ENCODE measurements around the gene TNRC6C.
A peak's percentile ranks its signal among the peaks of the same experiment; 100 is the strongest.

The TNRC6C gene

DNA sequence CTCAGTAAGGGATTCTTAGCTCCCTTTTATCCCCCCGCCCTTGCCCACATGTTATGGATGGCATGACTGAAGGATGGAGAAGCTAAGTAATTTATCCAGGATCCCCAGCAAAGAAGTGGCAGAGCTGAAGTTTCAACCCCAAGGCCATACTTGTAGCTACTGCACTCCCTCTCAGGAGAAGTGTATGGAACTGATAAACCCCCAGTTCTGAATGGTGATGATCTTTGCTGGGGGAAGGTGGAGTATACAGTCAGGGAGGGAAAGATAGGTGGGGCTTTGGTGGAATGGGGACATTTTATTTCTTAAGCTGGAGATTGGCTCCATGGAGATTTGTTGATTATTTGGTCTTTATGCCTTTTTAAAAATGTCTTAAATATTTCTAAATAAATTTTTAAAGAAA, 58.3 kb downstream of the TNRC6C start:
- DNase-seq: no peak

DNA sequence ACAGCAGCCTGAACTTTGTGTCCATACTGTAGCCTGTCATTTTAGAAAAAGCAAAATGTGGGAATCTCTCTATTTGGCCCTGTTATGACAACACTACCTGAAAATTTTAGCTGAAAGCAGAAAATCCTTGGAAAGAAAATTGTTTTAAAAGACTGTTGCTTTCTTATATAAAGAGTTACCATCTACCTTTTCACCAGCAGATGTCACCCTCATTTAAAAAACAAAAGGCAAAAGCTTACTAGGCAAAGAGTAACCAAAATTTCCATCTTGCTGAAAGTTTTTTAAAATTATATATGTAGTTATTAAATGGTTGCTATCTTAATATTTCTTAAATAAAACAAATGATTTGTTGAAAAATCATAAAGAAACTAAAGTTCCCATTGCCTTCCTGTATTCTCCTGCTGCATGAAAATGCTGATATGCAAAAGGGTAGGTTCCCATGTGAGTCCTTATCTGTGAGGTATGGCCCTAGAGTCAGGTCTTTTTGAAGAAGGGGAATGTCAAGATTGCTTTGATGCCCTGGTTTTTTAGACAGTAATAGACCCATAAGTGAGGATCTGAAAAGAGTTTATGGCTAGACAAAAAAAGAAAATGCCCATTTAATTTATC, 61.0 kb downstream of the TNRC6C start:
- peak; percentile 28 to 72 (median 60) for DNase-seq

DNA sequence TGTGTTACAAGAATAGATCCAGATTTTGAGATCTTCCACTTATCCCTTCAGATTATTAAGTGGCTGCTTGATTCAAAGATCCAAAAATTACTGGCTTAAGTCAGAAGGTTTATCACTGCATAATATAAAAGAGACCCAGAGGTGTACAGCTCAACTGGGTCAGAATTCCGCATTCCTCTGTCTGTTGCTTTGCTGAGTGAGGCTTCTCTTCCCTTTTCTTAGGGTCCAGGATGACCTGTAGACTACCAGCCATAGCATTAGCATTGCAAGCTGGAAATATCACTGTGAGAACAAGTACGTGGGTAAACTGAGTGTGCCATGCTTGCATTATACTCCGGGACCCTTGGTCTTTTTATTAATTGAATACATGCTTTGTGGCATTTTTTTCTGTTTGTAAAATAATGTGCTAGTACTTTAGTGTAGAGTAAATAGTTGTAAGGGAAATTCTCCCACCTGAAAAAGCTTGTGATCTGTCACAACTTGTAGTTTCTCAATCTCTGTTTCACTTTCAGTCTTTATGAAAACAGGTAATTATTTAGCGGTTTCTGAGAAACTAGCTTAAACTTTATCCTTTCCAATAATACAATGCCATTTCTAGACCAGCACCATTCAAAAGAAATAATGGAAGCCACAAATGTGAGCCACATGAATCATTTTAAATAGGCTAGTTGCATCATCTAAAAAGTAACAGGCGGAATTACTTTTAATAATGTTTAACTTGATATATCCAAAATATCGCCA, 61.6 kb downstream of the TNRC6C start:
- no peak for DNase-seq

DNA sequence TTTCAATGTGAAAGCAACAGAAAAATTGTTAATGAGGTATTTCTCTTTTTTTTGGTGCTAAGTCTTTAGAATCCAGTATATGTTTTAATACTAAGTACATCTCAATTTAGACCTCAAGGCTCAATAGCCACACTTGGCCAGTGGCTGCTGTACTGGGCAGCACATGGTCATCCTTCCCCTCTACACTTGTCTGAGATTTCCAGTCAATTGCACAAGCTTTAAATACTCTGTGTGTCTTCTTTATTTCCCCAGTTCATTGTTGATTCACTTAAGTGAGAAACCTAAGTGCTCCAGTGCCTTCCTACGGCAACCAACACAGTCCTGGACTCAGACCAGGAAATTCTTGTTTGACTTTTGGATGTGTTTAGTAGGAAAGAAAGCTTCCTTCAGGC, 62.2 kb downstream of the TNRC6C start:
- DNase-seq: no peak

DNA sequence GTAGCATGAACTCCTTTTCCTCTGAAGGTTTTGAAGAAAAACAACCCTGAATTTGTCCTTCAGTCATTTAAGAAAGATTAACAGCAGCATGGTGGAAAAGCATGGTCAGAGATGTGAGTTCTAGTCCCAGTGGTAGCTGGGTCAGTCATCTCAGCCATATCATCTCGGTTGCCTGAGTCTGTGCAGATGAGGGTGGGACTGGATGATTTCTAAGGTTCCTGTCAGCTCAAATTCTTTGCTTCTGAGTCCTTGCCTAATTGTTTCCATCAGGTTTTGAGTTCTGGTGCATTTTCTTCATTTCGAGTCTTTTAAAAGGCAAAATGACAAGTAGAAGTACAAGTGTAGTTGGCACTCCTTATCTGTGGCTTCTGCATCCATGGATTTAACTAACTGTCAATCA, 63.9 kb downstream of the TNRC6C start:
- DNase-seq: no peak

DNA sequence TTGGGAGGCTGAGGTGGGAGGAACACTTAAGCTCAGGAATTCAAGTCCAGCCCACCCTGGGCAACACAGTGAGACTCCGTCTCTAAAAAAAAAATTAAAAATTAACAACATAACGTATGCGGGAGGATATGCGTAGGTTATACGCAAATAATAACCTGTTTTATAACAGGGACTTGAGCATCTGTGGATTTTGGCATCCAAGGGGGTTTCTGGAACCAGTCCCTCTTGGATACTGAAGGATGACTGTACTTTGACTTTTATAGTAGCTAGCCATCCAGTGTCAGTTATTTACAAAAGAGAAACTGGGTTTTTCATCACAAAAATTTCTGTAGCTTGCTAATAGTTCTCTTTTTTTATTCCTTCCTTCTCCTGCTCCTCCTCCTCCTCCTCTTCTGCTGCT, 64.5 kb downstream of the TNRC6C start:
- no peak for DNase-seq

DNA sequence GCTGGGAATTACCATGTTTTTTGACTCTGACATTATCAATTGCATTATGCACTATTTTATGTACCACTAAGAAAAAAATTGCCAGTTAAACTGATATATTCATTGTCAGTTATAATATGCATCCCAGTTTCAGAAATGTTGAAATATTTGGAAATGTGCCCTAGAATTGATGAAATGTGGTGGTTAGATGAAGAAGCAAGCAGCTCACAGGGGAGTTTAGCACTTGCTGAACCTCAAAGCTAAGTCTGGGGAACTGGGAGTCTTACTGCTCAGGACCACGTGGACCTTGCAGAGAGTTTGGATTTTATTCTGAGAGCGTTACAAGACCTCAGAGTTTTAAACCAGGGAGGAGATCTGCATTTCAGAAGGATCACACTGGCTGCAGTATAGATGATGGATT, 67.9 kb downstream of the TNRC6C start:
- DNase-seq: no peak

DNA sequence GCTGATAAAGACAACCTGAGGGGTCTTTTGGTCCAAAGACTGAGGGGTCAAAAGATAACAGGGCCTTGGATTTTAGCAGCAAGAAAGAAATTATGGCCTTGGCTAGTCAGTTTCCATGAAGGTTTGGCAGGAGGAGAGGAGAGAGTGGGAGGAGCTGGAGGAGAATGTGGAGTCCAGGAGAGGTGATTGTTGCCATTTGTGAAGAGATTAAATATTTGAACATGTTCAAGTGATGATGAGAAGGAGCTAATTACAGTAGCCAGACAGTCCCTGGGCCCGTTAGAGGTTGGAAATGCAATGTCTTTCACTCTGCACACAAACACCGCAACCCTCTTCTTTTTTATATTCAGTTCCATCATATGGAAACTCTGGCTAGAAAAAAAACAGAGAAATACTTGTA, 68.6 kb downstream of the TNRC6C start:
- DNase-seq: no peak

DNA sequence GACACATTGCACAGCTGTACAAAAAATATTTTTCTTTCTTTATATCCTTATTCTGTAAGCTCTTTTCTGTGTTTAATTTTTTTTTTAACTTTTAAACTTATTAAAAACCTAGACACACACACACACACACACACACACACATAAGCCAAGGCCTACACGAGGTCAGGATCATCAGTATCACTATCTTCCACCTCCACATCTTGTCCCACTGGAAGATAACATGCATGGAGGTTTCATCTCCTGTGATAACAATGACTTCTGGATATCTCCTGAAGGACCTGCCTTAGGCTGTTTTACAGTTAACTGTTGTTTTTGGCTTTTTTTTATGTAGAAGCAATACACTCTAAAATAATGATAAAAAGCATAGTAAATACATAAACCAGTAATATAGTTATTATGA, 71.2 kb downstream of the TNRC6C start:
- no peak for DNase-seq

DNA sequence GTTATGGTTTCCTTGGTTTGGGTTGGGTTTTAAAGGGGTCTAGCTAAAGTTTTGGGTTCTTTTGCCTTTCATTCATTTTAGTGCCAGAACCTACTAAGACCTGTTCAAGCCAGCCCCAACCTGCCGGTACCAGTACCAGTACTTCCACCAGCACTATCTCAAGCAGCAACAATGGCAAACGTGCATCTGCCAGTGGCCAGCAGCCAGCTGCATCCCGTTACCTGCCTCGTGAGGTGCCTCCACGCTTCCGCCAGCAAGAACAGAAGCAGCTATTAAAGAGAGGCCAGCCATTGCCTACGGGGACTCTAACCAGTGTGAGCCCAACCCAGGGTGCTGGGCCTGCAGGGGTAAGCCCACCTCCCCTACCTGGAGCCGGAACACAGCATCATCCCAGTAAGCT, 72.9 kb downstream of the TNRC6C start:
- no peak for DNase-seq

DNA sequence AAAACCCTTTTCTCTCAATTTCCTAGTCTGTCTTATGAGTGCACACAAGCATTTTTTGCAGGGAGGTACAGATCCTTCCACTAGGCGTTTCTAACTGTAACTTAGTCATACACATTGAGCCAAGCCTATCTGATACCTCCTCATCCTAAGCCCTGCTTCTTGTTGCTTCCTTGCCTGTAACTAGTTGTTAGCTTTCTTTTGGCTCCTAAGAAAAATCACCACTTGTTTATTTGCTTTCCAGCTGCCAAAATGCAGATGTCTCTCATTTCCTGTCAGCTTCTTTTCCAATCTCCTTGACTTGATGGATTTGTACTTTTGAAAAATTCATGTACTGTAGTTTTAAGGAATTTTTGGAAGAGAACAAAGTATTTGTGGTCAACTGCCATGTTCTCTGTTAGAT, 73.7 kb downstream of the TNRC6C start:
- no peak for DNase-seq

DNA sequence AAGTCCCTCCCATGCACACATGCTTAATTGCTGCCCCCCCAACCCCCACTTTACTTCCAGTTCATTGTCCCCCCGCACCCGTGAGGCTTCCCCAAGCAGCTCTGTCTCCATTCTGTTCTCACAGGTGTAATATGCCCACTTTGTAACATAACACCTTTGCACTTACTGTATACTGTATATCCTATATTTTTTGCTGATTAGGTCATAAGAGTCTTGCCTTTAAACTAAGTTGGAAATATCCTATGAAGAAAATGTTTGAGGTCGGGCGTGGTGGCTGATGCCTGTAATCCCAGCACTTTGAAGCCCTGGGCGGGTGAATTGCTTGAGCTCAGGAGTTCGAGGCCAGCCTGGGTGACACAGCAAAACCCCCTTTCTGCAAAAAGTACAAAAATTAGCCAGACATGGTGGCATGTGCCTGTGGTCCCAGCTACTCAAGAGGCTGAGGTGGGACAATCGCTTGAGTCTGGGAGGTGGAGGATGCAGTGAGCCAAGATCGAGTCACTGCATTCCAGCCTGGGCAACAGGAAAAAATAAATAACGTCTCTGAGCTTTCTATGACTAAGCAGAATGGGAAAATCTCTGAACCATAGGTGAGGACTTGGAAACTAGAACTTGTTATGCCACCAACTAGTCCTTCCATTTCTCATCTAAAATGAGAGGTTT, 76.1 kb downstream of the TNRC6C start:
- DNase-seq: no peak

DNA sequence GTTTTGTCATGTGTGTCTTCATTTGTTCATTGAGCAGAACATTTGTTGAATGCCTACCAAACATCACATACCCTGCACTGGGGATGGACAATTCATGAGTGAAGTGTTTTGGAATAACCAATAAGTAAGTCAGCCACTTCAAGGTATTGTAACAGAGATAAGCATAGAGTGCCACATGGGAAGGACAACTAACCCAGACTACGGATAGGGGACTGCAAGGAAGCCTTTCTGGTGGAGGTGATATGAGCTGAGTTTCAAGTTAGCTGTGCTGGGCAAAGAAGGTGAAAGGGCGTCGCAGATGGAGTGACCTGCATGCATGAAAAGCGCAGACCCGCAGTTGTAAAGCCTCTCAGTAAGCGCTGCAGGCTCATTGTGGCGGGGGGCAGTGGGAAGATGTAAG, 78.8 kb downstream of the TNRC6C start:
- no peak for DNase-seq

DNA sequence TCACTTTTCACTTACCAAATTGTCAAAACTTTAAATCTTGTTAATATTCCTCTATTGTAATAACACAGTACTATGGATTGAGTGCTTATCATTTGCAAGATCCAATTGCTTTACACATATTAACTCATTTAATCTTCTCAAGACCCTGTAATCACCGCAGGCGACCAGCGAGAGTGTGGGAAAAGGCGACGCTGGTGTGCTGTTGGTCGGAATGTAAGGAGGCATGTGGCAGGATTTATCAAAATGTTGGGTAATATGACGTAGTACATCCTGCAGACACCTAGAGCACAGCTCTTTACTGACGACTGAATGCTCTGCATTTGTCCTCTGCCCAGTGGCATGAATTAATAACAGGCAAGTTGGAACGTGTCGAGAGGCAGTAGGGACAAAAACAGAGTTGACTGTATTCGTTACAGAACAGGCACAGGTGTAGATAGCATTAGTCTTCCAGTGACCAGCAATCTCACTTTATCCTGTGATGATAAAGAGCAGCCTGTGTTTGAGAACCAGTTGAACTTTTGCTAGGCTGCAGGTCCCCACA, 80.3 kb downstream of the TNRC6C start:
- DNase-seq: no peak

DNA sequence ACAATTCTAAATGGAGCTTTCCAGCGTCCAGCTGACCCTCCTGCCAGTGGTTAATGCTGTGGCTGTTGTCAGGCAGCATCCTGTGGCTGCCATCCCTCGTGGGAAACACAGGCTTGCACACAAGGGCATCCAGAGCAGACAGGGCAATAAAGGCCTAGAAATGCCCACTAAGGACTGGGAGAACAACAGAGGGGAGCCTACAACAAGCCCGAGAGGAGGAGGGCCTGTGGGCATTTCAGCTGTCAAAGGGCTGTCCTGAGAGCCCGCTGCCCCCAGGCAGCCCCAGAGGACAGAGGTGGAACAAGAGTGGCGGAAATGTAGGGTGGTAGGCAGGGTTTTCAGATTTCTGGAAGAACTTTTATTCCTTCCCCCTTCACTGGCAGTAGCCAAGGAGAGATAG, 81.1 kb downstream of the TNRC6C start:
- DNase-seq: no peak

DNA sequence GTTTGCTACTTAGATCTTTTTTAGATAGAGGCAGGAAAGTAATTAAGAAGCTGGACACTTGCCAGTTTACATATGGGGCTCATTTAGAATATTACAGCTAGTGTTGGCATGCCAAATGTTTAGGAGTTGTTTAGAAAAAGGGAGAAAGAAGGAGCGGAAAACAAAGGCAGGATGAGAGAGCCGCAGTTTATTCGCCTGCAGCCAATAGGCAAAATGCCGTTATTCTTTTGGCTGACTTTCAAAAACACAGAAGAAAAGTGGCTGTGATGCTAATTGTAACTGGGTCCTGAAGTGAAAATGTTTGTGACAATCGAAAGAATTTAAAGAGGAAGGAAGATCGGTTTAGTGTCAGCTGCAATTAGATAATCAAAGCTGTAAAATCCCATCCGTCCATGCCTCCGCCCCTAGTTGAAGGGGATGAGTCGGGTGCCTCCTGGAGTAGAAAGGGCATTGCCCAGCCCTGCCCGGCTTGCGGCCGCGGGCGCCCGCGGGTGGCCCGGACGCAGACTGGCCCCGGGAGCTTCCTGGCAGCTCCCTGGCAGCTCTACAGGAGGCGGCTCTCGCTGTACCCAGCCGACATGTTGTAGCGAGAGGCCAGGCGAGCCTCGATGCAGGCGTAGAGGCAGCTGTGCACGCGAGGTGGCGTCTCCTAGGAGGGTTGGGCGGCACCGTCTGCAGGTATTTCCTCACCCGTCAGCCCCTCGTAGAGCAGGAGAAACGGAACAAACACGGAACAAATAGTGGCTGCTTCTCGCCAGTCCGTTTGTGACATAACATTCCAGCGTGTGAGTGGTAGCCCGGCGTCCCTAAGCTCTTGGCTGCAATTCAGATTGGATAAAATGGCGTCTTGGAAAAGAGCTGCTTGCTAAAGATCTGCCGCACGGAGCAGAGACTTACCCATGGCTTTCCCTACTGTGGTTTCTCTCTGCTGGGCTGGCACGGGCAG, 82.2 kb downstream of the TNRC6C start:
- DNase-seq: peak; percentile 75 to 79 (median 77)

DNA sequence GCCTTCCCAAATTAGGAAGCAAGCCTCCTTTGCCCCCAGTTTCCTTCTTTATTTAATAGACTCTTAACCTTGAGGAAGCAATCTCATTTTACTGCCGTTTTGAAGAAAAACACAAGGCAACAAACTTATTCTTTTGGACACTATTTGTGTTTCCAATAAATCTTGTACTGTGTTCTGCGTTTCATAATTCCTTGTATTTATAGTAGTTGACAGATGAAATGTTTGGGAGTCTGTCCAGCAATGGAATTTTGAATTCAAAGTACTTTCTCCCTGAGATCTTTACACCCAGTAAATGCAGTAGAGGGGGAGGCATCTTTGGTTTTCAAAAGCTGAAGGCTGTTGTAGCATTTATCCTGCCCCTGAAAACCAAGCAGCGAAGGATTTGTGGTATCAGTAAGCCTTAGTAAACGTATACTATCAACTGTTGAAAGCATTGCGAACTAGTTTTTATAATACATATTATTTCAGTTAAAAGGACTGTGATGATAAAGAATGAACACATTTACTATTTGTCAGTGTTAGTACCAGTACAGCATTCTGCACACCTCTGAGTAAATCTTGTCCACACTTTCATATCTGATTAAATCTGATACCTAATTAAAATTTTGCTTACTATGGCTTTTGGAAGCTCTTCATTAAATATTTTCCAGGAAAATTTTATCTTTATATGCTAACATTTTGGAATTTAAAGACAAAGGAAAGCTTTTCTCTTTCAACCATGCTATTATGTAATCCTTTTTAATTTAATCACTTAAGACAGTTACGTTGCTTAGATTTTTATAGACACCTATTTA, 83.1 kb downstream of the TNRC6C start:
- DNase-seq: no peak

DNA sequence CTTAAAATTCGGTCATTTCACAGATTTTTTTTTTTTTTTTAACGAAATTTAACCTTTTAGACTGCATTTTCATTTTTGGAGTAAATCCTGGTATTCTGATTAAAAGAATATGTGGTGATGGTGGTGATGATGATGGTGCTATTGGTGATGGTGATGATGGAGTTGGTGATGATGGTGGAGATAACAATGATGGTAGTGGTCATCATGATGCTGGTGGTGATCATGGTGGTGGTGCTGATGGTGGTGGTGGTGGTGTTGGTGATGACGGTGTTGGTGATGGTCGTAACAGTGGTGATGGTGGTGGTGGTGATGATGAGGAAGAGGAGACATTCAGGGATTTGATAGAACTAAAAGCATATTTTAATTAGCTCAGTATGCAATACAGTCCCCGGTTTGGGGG, 84.0 kb downstream of the TNRC6C start:
- no peak for DNase-seq

DNA sequence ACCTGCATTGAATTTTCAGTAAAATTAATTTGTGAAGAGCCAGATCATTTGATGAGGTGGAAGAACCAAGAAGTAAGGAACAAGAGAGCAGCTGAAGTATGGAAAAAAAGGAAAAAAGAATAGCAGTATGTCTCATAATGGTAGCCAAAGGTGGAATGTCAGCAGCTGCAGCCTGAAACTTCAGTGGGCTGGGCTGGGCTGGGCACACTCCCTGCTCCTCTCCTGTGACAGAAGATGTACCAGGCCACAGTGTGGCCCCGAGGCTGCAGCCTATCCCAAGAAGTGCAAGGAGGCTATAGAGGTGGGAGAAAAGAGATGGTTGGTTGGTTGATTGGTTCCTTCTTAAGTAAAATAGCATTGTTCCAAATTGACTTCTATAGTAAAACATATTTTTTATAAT, 84.5 kb downstream of the TNRC6C start:
- DNase-seq: no peak

DNA sequence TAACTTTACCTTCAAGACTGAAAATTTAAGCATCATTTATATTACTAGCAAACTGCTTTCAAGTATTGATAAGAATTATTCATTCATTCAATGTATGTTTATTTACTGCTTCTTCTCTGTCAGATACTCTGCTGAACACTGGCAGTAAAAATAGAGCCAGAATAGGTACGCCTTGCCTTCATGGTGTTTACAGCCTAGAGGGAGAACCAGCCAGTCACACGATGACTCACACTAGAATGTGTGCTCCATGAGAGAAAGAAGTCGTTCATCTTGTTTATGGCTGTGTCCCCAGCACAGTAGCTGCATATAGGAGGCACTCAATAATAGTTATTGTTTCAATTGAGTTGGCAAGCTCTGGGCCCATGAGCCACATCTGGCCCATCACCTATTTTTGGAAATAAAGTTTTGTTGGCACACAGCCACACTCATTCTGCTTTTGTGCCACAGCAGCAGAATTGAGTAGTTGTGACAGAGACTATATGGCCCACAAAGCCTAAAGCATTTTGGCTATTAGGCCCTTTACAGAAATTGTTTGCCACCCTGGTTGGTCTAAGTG, 85.9 kb downstream of the TNRC6C start:
- no peak for DNase-seq

DNA sequence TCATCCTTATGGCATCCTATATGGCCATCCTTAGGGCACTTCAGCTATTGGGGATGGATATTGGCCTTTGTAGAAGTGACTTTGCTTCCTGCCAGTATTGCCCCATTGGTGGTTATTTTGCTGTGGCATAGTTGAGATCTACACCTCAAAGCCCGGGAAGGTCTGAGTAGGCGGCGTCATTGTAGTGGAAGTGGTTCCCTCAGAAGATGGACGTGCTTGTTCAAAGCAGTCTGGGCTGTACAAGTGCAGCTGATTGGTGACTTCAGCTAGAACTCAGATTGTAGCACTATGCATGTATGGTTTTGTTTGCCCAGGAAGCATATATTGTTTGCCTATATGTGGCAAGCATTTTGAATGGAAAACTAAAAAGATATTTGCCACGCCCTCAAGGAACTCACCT, 86.8 kb downstream of the TNRC6C start:
- DNase-seq: no peak

DNA sequence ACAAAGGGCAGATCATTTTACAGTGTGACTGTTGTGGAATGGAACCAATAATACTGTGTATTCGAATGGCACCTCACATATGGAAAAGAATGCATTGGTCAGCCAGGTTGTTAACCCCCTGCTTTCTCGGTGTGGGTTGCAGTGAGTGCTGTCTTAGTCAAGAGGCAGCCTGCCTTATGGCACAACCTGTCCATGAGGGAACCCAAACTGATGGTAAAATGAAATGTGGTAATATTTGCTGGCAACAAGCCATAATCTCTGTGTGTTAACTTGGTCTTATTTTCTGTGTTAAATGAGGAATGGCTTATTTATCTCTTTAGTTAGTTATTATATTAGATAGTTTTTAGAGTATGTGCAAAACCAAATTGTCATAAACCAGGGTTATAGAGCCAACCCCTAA, 88.4 kb downstream of the TNRC6C start:
- no peak for DNase-seq

All from suppressor macrophage treated with lipopolysaccharide for 1 hour (primary cell).